GM18520 (cell line): ENCODE measurements around the gene ZNF324.

Source experiments
- ATAC-seq: cut with Tn5 transposase; IDR thresholded peaks from one replicate; pipeline ENCODE4 v1.9.1; 2021; ENCODE audit not compliant: unreplicated experiment

The ZNF324 gene

DNA sequence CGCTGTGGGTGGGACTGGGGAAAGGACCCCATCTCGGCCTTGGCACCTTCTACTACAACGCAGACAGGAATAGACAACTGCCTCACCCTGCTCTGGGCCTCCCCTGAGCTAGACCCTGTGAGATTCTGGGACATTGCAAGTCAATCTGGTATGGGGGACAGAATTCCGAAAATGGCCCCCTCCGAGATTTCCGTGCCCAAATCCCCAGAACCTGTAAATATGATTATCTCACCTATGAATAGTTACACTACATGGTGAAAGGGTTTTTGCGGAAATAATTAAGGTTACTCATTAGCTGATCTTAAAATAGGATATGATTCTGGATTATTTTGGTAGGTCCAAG is 53.3 kb downstream of the ZNF324 start:
- no peak for ATAC-seq

- ATAC-seq: no peak
These were observed 54.8 kb downstream of the ZNF324 start for GRCh38 chr19:58521651-58522050.

- ATAC-seq: no peak
These were observed 55.8 kb downstream of the ZNF324 start for GRCh38 chr19:58522709-58523108.
